Pulmonary artery endothelial cell (primary cell): ENCODE measurements around the gene ZSWIM1. TPM values are rescaled to one million over a fixed set of nuclear protein-coding genes. Genes with fewer than 3 reads are reported as not detected.

Experiments
- DNase-seq: peaks from one replicate; pipeline ENCODE4 v3.0.0-alpha.2; 2011; ENCODE audit warnings: low read depth, low spot score
- total RNA-seq: library from RNA; depleted of rRNA; stranded (reverse); fragments of >200 nt; gene quantifications from 2 replicates; pipeline ENCODE4 v1.2.3, GENCODE V29; 2014

Gene ZSWIM1
- total RNA-seq, 1 donor from 2014 or later = 4.2 TPM

GRCh38 chr20:45907219-45907948 lies 26.4 kb downstream of the ZSWIM1 start:
- DNase-seq = no peak

- DNase-seq = no peak
Measured at GRCh38 chr20:45908084-45908483, 27.1 kb downstream of the ZSWIM1 start.

- no peak for DNase-seq
Measured at GRCh38 chr20:45909336-45909808, 28.3 kb downstream of the ZSWIM1 start.

DNA sequence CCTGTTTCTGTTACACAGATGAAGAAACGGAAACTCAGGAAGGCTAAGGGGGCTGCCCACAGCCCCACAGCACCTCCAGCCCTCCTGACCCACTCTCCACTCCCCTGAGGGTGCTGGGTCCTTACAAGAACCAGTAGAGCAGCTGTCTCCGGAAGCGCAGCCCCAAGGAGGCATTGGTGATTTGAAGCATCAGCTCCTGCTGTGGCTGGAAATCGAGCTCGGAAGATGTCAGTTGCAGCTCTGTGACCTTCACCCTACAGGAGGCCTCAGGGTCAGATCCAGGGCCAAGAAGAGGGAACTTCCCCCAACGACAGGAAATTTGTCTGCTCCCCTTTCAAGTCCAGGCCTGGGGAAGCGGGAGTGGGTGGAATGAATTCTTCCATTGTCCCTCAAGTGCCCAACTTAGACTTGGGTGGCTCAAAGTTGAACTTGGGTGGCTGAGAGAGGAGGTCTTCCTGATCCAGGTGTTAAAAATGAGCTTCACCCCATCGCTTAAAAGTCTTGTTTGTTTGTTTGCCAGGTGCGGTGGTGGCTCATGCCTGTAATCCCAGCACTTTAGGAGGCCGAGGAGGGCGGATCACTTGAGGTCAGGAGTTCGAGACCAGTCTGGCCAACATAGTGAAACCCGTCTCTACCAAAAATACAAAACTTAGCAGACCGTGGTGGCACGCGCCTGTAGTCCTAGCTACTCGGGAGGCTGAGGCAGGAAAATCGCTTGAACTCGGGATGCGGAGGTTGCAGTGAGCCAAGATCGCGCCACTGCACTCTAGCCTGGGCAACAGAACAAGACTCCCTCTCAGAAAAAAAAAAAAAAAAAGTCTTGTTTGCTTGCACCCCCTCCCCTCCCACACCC lies 29.0 kb downstream of the ZSWIM1 start:
- no peak for DNase-seq

DNA sequence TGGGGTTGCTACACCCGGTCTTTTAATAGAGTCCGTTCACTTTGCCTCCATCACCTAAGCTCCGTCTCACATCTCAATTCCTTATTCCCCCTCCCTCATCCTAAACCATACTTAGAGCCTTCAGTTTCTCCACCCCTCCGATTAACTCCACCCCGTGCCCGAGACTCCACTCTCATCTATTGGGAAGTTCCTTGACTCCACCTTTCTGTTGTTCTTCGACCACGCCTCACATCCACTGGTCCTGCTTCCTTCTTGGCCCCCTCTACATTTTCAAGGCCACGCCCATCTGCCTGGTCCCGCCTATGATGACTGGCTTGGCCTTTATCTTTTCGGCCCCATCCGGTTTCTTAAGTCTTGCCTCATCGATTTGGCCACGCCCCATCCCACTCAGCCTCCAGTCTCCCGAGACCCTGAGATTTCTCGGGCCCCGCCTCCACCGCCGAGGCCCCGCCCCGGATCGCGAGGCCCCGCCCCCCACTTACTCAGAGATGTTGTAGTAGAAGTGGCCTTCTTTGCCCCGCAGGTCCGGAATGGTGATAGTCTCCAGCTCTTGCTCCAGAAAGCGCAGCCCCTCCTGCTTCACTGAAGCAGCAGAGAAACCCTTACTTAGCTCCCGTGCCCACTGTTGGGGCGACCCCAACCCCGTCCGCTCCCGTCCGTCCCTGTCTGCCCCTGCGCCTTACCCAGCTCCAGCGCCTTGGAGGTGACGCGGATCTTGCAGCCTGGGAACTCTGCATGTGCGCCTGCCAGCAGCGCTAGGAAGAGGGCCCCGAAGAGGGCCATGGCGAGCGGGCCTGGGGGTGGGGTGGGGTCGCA lies 29.9 kb downstream of the ZSWIM1 start:
- peak; percentile 100 for DNase-seq

- no peak for DNase-seq
Measured at GRCh38 chr20:45911486-45912343, 30.7 kb downstream of the ZSWIM1 start, which contains the start of gene PLTP. Gene PLTP (minus strand): TSS chr20:45912155. CDS start chr20:45911452, 703 bp downstream.

- DNase-seq = no peak
Measured at GRCh38 chr20:45912344-45912682, 31.3 kb downstream of the ZSWIM1 start.

- no peak for DNase-seq
Measured at GRCh38 chr20:45913116-45913515, 32.1 kb downstream of the ZSWIM1 start.

DNA sequence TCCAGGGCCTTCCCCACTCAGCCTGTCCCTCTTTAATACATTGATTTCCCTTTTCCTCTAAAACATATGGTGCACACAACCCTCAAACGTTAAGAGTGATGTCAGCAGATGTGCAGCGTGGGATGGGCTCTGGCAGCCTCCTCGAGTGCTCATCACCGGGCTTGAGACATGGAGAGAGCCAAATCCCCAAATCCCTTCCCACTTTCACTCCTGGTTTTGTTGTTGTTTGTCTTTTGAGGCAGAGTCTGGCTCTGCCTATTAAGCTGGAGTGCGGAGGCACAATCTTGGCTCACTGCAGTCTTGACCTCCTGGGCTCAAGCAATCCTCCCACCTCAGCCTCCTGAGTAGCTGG lies 36.7 kb downstream of the ZSWIM1 start:
- no peak for DNase-seq

DNA sequence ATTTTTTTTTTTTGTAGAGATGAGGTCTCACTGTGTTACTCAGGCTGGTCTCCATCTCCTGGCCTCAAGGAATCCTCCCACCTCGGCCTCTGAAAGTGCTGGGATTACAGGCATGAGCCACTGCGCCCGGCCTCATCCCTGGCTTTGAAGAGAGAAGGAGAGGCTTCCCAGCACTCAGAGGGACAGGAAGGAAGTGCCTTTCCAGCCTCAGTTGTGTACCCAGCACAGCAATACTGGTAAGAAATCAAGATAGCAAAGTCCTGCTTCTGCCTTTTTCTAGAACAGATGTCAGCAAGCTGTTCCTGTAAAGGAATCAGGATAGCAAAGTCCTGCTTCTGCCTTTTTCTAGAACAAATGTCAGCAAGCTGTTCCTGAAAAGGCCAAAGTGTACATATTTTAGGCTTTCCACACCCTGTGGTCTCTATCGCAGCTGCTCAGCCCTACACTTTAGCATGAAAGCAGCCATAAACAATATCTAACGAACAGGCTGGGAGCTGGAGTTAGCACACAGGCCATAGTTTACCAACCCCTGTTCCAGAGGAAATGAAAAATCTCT lies 37.2 kb downstream of the ZSWIM1 start:
- DNase-seq = no peak

GRCh38 chr20:45918779-45919537 lies 37.9 kb downstream of the ZSWIM1 start:
- DNase-seq = no peak

GRCh38 chr20:45919542-45920399 lies 38.7 kb downstream of the ZSWIM1 start:
- DNase-seq = peak; percentile 63

DNA sequence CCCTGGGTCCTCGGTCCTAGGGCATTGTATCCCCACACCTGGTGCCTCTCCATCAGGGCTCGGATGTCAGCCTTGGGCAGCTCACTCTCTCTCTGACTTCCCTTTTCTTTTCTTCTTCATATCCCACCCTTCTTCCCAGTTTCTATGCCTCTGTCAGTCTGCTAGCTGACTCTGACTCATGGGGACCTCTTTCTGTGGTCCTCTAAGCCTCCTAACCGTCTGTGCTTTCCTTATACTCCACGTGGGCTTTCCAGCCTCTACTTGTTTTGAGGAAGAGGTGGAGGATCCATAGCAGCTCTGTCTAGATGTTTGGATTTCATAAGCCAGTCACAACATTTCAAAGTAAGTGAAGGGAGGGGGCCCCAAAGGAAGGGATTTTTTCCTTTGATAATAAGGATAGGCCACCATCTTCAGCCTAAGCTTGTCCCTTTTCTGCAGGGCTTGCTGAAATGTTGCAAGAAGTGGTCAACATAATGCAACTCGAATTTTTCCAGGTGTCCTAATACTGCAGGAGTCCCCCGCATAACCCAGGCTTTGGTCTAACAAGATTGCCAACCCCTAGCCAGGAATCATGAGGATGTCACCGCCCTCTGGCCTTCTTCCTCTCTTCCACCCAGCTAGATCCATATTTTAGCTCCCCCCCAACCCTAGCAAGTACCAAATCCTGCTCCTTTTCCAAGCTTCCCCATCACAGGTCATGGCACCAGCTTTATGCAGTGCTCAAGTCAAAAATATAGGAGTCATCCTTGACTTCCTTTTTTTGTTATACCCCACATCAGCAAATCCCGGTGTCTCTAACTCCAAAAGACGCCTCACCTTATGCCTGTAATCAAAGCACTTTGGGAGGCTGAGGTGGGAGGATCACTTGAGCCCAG lies 39.7 kb downstream of the ZSWIM1 start:
- no peak for DNase-seq

GRCh38 chr20:45921337-45922189 lies 40.5 kb downstream of the ZSWIM1 start:
- DNase-seq = no peak

DNA sequence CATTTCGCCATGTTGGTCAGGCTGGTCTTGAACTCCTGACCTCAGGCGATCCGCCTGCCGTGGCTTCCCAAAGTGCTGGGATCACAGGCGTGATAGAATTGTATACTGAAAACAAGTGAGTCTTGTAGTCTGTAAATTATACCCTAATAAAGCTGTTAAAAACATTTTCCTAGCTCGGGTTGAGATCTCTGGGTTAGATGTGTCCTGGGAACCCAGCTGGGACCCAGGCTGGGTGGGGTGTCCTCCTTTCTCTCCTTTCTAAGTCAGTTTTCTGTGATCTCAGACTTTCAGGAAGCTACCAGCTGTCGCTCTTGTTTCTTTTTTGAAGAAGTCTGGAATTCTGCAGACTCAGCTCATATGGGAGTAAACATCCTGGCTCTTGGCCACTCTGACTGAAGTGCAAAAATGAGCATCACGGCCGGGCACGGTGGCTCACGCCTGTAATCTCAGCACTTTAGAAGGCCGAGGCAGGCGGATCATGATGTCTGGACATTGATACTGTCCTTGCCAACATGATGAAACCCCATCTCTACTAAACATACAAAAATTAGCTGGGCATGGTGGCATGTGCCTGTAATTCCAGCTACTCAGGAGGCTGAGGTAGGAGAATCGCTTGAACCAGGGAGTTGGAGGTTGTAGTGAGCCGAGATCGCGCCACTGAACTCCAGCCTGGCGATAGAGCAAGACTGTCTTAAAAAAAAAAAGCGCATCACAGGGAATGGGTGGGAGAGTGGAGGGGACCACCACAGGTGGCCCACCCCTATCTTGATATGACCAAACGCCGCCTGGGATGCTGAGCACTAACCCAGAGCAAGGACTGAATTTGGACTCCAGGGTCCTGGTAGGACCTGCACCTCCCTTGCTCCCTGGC lies 43.6 kb downstream of the ZSWIM1 start:
- DNase-seq = no peak
